Measurements from ENCODE around the gene KNCN. TPM values are rescaled to one million over a fixed set of nuclear protein-coding genes. Genes with fewer than 3 reads are reported as not detected.

KNCN gene
- polyA plus RNA-seq, 1 donor from 2014 or later, result not detected

GRCh38 chr1:46549697-46550681 lies 1.5 kb downstream of the KNCN start:
- H3K9ac ChIP-seq (ENCODE audit: low read length), result peak overlapping the region; percentile 82
- H3K9me2 ChIP-seq (ENCODE audit: insufficient read depth, low read length), result no peaks in the 10 kb centered on the region
- H3K27ac ChIP-seq (ENCODE audit: low read length), result peak overlapping the region; percentile 97
- no peaks in the 10 kb centered on the region for H4K20me1 ChIP-seq (ENCODE audit: insufficient read depth)
- H3F3A ChIP-seq (ENCODE audit: insufficient read depth, low read length, poor library complexity, severe bottlenecking), result no peaks in the 10 kb centered on the region
- TF ChIP-seq EZH2 (IDR thresholded peaks at IDR 0.05; ENCODE audit: borderline replicate concordance, insufficient read depth, low read length, poor library complexity, severe bottlenecking) (no peak), POLR2AphosphoS5 (IDR thresholded peaks at IDR 0.05) (peak; percentile 97), TAF1 (IDR thresholded peaks at IDR 0.05; ENCODE audit: low read depth) (peak; percentile 94), MXI1 (conservative IDR thresholded peaks at IDR 0.05; ENCODE audit: poor library complexity, severe bottlenecking) (peak; percentile 82), CTCF (IDR thresholded peaks at IDR 0.05; ENCODE audit: poor library complexity, severe bottlenecking) (no peak), REST (IDR thresholded peaks at IDR 0.05; ENCODE audit: borderline replicate concordance) (peak; percentile 90), RAD21 (conservative IDR thresholded peaks at IDR 0.05) (peak; percentile 52), EP300 (conservative IDR thresholded peaks at IDR 0.05; ENCODE audit: poor library complexity, severe bottlenecking) (peak; percentile 89), SMC3 (conservative IDR thresholded peaks at IDR 0.05; ENCODE audit: poor library complexity) (peak; percentile 50)
- H2AFZ ChIP-seq (ENCODE audit: low read depth, low read length), result peak overlapping the region; percentile 95
- no peaks in the 10 kb centered on the region for H3K9me3 ChIP-seq (ENCODE audit: low read length)
- peaks cover 19% of the 10 kb centered on the region for H3K27me3 ChIP-seq (ENCODE audit: insufficient read depth, low read depth, low read length)
- no peaks in the 10 kb centered on the region for H3K36me3 ChIP-seq (ENCODE audit: insufficient read depth, low read length)
- peak overlapping the region; percentile 61 for H3K4me3 ChIP-seq (ENCODE audit: low read length)
- no peaks in the 10 kb centered on the region for H3K79me2 ChIP-seq (replicated peaks; ENCODE audit: insufficient read depth, low read length)
- H3K4me2 ChIP-seq (ENCODE audit: low read length), result peak overlapping the region; percentile 79

GRCh38 chr1:46547481-46548383 lies 3.7 kb downstream of the KNCN start:
- Histone ChIP-seq H3K9me3 (ENCODE audit: low read length) (no peaks in the 10 kb centered on the region), H3F3A (ENCODE audit: insufficient read depth, low read length, poor library complexity, severe bottlenecking) (no peaks in the 10 kb centered on the region), H3K27ac (ENCODE audit: low read length) (no peak overlapping the region), H2AFZ (ENCODE audit: low read depth, low read length) (no peak overlapping the region), H3K4me3 (ENCODE audit: low read length) (no peak overlapping the region), H3K79me2 (replicated peaks; ENCODE audit: insufficient read depth, low read length) (no peaks in the 10 kb centered on the region), H3K27me3 (ENCODE audit: insufficient read depth, low read depth, low read length) (peaks cover 42% of the 10 kb centered on the region), H3K4me2 (ENCODE audit: low read length) (no peak overlapping the region), H4K20me1 (ENCODE audit: insufficient read depth) (no peaks in the 10 kb centered on the region), H3K9me2 (ENCODE audit: insufficient read depth, low read length) (no peaks in the 10 kb centered on the region), H3K36me3 (ENCODE audit: insufficient read depth, low read length) (no peaks in the 10 kb centered on the region), H3K9ac (ENCODE audit: low read length) (no peak overlapping the region)
- peak; percentile 58 for TF ChIP-seq CTCF (IDR thresholded peaks at IDR 0.05; ENCODE audit: poor library complexity, severe bottlenecking)
- no peak for TF ChIP-seq REST (IDR thresholded peaks at IDR 0.05; ENCODE audit: borderline replicate concordance)
- TF ChIP-seq RAD21 (conservative IDR thresholded peaks at IDR 0.05), result peak; percentile 47
- peak; percentile 56 for TF ChIP-seq SMC3 (conservative IDR thresholded peaks at IDR 0.05; ENCODE audit: poor library complexity)
